Upper lobe of left lung (tissue), 4 donors: Measurements from ENCODE around the gene NFATC2.

ENCODE experiments used
- CTCF ChIP-seq, 6 experiments: fragments of 450-650 bp in 4 of 6; fragments of 200-600 bp in 2 of 6; sonication (generic) in 2 of 6; IDR thresholded peaks; one replicate each; pipeline ENCODE4 v1.5.1; 2016 to 2019; ENCODE audit warnings: antibody characterized with exemption in 6 of 6
- EP300 ChIP-seq, 4 donors: sonication (generic); formaldehyde crosslinking; IDR thresholded peaks; one replicate each; pipeline ENCODE4 v1.5.1; 2017; ENCODE audit warnings: antibody characterized with exemption in 4 of 4, control low read depth in 2 of 4
- POLR2A ChIP-seq, 4 donors: fragments of 450-650 bp; IDR thresholded peaks; one replicate each; pipeline ENCODE4 v1.5.1; 2016 to 2017; ENCODE audit warnings: antibody characterized with exemption in 4 of 4, mild to moderate bottlenecking in 2 of 4
- POLR2AphosphoS5 ChIP-seq, 2 donors: sonication (generic); formaldehyde crosslinking; IDR thresholded peaks; one replicate each; pipeline ENCODE4 v1.5.1; 2017; ENCODE audit warnings: antibody characterized with exemption in 2 of 2

DNA sequence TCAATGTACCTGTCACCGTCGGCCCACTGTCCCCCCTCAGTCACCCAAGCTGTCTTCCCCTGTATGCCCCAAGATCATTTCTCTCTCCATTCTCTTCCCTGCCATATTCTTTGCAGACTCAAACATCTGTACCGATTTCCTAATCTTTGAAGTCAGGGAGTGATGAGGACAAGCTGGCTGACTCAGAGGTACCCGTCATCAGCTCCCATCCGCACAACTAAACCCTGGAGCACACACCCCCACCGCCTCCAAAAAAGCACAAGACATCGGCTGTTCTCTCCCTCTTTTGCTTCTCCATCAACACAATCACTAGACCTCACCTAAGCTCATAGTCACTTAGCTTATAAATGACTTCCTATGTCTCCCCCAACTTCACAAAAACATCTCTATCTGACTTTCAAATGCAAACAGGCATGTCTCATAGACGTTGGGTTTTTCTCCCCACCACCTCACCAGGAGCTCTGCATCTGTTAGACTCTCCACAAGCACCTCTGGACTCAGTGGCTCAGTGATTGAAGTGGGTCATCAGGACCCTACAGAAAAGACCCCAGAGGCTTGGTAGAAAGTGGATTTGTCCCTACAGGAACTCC lies 11.5 kb upstream of the NFATC2 start:
- TF ChIP-seq EP300 (IDR thresholded peaks at IDR 0.05): no peak
- TF ChIP-seq CTCF (IDR thresholded peaks at IDR 0.05): no peak
- TF ChIP-seq POLR2AphosphoS5 (IDR thresholded peaks at IDR 0.05): no peak
- no peak for TF ChIP-seq POLR2A (IDR thresholded peaks at IDR 0.05)
